ENCODE measurements around the gene WNT7A. TPM values are rescaled to one million over a fixed set of nuclear protein-coding genes. Genes with fewer than 3 reads are reported as not detected.

The WNT7A gene
- total and polyA plus RNA-seq, 2 donors (not counting 3 experiments of a cell fraction or from before 2014, with no cell fraction given): not detected

GRCh38 chr3:13787533-13788132, 92.2 kb downstream of the WNT7A start:
- no peaks in the 10 kb centered on the region for H3K79me2 ChIP-seq (ENCODE audit: control insufficient read depth, insufficient read depth, low read length)
- intact Hi-C loops (cut with micrococcal nuclease): no loop called here
- no peak overlapping the region for H3K4me3 ChIP-seq (replicated peaks in 1 of 3; ENCODE audit: insufficient read depth in 1 of 3, low read depth in 1 of 3, low read length in 3 of 3)
- no peaks in the 10 kb centered on the region for H3K9me3 ChIP-seq (replicated peaks; ENCODE audit: control insufficient read depth, insufficient read depth, low read length)
- CTCF ChIA-PET: no interaction called here
- FAIRE-seq (no peak), DNase-seq (ENCODE audit: low read depth, low spot score) (no peak)
- no peak overlapping the region for H3K9ac ChIP-seq (replicated peaks; ENCODE audit: extremely low read depth, insufficient read depth, low read length)
- dilution Hi-C loops (cut with MboI; ENCODE audit: extremely low pct_ligation_motif_present, low sequenced_read_pairs): no loop called here
- H4K20me1 ChIP-seq (replicated peaks; ENCODE audit: control insufficient read depth, extremely low read depth, insufficient read depth, low read length): no peaks in the 10 kb centered on the region
- POLR2A ChIA-PET: no interaction called here
- no peak overlapping the region for H3K4me2 ChIP-seq (ENCODE audit: insufficient read depth, low read length)
- H3K27ac ChIP-seq (ENCODE audit: insufficient read depth, low read depth, low read length): no peak overlapping the region
- no peaks in the 10 kb centered on the region for H3K9me1 ChIP-seq (replicated peaks; ENCODE audit: control insufficient read depth, extremely low read depth, insufficient read depth, low read length)
- H3K27me3 ChIP-seq (ENCODE audit: control insufficient read depth in 2 of 2, insufficient read depth in 2 of 2, low read length in 2 of 2): no peaks in the 10 kb centered on the region
- no TSS peak for BruUV-seq (replicated peaks)
- H2AFZ ChIP-seq (ENCODE audit: low read depth, low read length): no peak overlapping the region
- no peaks in the 10 kb centered on the region for H3K4me1 ChIP-seq (ENCODE audit: control insufficient read depth, extremely low read depth, insufficient read depth, low read length)
- no peaks in the 10 kb centered on the region for H3K36me3 ChIP-seq (ENCODE audit: control insufficient read depth in 2 of 2, extremely low read depth in 1 of 2, insufficient read depth in 2 of 2, low read length in 2 of 2)
- TF ChIP-seq JUN (IDR thresholded peaks at IDR 0.05; ENCODE audit: borderline replicate concordance, insufficient read depth, insufficient read length, low read depth) (no peak), CTCF (IDR thresholded peaks at IDR 0.05; ENCODE audit: extremely low read depth in 1 of 2, insufficient read depth in 1 of 2, low read depth in 1 of 2, low read length in 2 of 2) (no peak), FOS (IDR thresholded peaks at IDR 0.05; ENCODE audit: borderline replicate concordance, insufficient read depth, low read length) (no peak), GATA2 (IDR thresholded peaks at IDR 0.05; ENCODE audit: insufficient read depth, insufficient read length, low read depth, low read length) (no peak), POLR2A (IDR thresholded peaks at IDR 0.05; ENCODE audit: low read depth, low read length) (no peak), EZH2 (IDR thresholded peaks at IDR 0.05; ENCODE audit: borderline replicate concordance, low read depth, low read length, severe bottlenecking) (no peak), MAX (IDR thresholded peaks at IDR 0.05; ENCODE audit: insufficient read depth, insufficient read length) (no peak), MYC (IDR thresholded peaks at IDR 0.05; ENCODE audit: low read depth, low read length) (no peak), POLR2AphosphoS5 (IDR thresholded peaks at IDR 0.05; ENCODE audit: insufficient read depth, low read depth, low read length) (no peak)
